ENCODE measurements around the gene ATF6B. TPM values are rescaled to one million over a fixed set of nuclear protein-coding genes. Genes with fewer than 3 reads are reported as not detected.

ATF6B gene
- 15.4 TPM for total RNA-seq

GRCh38 chr6:32127717-32128592 is at the start of gene ATF6B:
Gene ATF6B, minus strand, starts transcription at chr6:32128246. Its CDS starts 39 bp downstream, at chr6:32128207.
- peak; percentile 99 for DNase-seq

- no peak for DNase-seq
These were observed 49.2 kb upstream of the ATF6B start for GRCh38 chr6:32177183-32177787.

- no peak for DNase-seq
These were observed 48.6 kb upstream of the ATF6B start for GRCh38 chr6:32176476-32177182.

- DNase-seq = peak; percentile 97
These were observed 47.8 kb upstream of the ATF6B start, which contains the start of gene AGPAT1 for GRCh38 chr6:32175711-32176475. Gene AGPAT1, minus strand, starts transcription at chr6:32176084. Its CDS starts 4,588 bp downstream, at chr6:32171496.

- no peak for DNase-seq
These were observed 47.3 kb upstream of the ATF6B start for GRCh38 chr6:32175322-32175710.

- no peak for DNase-seq
These were observed 46.4 kb upstream of the ATF6B start for GRCh38 chr6:32174416-32174815.

GRCh38 chr6:32173051-32173727 is 45.1 kb upstream of the ATF6B start:
- DNase-seq = no peak

- DNase-seq = no peak
These were observed 43.2 kb upstream of the ATF6B start for GRCh38 chr6:32171234-32171633.

GRCh38 chr6:32170294-32170693 is 42.2 kb upstream of the ATF6B start:
- no peak for DNase-seq

GRCh38 chr6:32168807-32169591 is 41.0 kb upstream of the ATF6B start:
- no peak for DNase-seq

- no peak for DNase-seq
These were observed 40.3 kb upstream of the ATF6B start for GRCh38 chr6:32168350-32168749.

- no peak for DNase-seq
These were observed 39.8 kb upstream of the ATF6B start for GRCh38 chr6:32167761-32168262.

GRCh38 chr6:32167154-32167760 is 39.2 kb upstream of the ATF6B start:
- DNase-seq = no peak

GRCh38 chr6:32166411-32167061 is 38.5 kb upstream of the ATF6B start:
- no peak for DNase-seq

GRCh38 chr6:32164295-32164694 is 36.2 kb upstream of the ATF6B start, which contains the start of gene EGFL8:
Gene EGFL8, plus strand, starts transcription at chr6:32164595. Its CDS starts 1,571 bp downstream, at chr6:32166166.
- no peak for DNase-seq

- DNase-seq = no peak
These were observed 35.7 kb upstream of the ATF6B start for GRCh38 chr6:32163559-32164258.

- no peak for DNase-seq
These were observed 30.0 kb upstream of the ATF6B start for GRCh38 chr6:32158052-32158451.

GRCh38 chr6:32156891-32157290 is 28.8 kb upstream of the ATF6B start:
- DNase-seq = no peak

All from occipital lobe (tissue), 2 donors.